HL-60 (cell line): ENCODE measurements around the gene TRA2B.
A peak's percentile ranks its signal among the peaks of the same experiment; 100 is the strongest.

Experiments used
- CTCF ChIP-seq: IDR thresholded peaks from one replicate; pipeline ENCODE4 v1.5.1; 2011; ENCODE audit warnings: low read length, control low read depth, inconsistent platforms; ENCODE audit not compliant: insufficient read depth
- GABPA ChIP-seq: IDR thresholded peaks from 2 replicates; pipeline ENCODE4 v1.6.1; 2012; ENCODE audit warnings: low read depth
- POLR2AphosphoS5 ChIP-seq: IDR thresholded peaks from 2 replicates; pipeline ENCODE4 v1.6.1; 2012; ENCODE audit warnings: low read depth

GRCh38 chr3:185976977-185977678 lies 39.3 kb upstream of the TRA2B start:
- TF ChIP-seq CTCF = peak; percentile 99
- TF ChIP-seq POLR2AphosphoS5 = no peak
- TF ChIP-seq GABPA = no peak
